Osteoblast (primary cell): ENCODE measurements around the gene PHKG2. TPM values are rescaled to one million over a fixed set of nuclear protein-coding genes. Genes with fewer than 3 reads are reported as not detected.
A peak's percentile ranks its signal among the peaks of the same experiment; 100 is the strongest.

Experiments used
- DNase-seq: peaks from one replicate; pipeline ENCODE4 v3.0.0; 2011; ENCODE audit warnings: low spot score, mixed read lengths; ENCODE audit not compliant: insufficient read length; ENCODE audit errors: missing footprints
- H2AFZ ChIP-seq: 2 replicates; pipeline ENCODE4 v1.6.0; 2011; ENCODE audit warnings: mild to moderate bottlenecking, low read length
- H3K27ac ChIP-seq: 2 replicates; pipeline ENCODE4 v1.5.1; 2011; ENCODE audit warnings: mild to moderate bottlenecking, low read depth, low read length, moderate library complexity
- H3K27me3 ChIP-seq: 2 replicates; pipeline ENCODE4 v1.6.0; 2012; ENCODE audit warnings: mild to moderate bottlenecking, control low read depth, inconsistent platforms, low read length, moderate library complexity; ENCODE audit not compliant: insufficient read depth
- H3K36me3 ChIP-seq: 2 replicates; pipeline ENCODE4 v1.5.1; 2011; ENCODE audit warnings: mild to moderate bottlenecking, low read length, control low read depth, moderate library complexity; ENCODE audit not compliant: insufficient read depth
- H3K4me1 ChIP-seq: 2 replicates; pipeline ENCODE4 v1.5.1; 2011; ENCODE audit warnings: mild to moderate bottlenecking, low read length, control low read depth, moderate library complexity; ENCODE audit not compliant: insufficient read depth
- H3K4me2 ChIP-seq: 2 replicates; pipeline ENCODE4 v1.6.0; 2011; ENCODE audit warnings: mild to moderate bottlenecking, low read length; ENCODE audit not compliant: insufficient read depth
- H3K4me3 ChIP-seq: fragments of 200-600 bp; sonication (generic); 3 replicates; pipeline ENCODE4 v1.5.1; 2012; ENCODE audit warnings: mild to moderate bottlenecking, low read length, inconsistent platforms; ENCODE audit not compliant: insufficient read depth
- H3K79me2 ChIP-seq: 2 replicates; pipeline ENCODE4 v1.6.0; 2012; ENCODE audit warnings: mild to moderate bottlenecking, low read length, control low read depth, inconsistent platforms; ENCODE audit not compliant: insufficient read depth
- H3K9me3 ChIP-seq: 2 replicates; pipeline ENCODE4 v1.5.1; 2011; ENCODE audit warnings: low read depth, low read length, control low read depth
- H4K20me1 ChIP-seq: 2 replicates; pipeline ENCODE4 v1.6.0; 2012; ENCODE audit warnings: mild to moderate bottlenecking, low read length, control low read depth; ENCODE audit not compliant: insufficient read depth
- CTCF ChIP-seq: IDR thresholded peaks from 2 replicates; pipeline ENCODE4 v1.5.1; 2011; ENCODE audit warnings: mild to moderate bottlenecking, low read depth, low read length, moderate library complexity; ENCODE audit errors: extremely low read depth
- total RNA-seq: library from RNA; depleted of rRNA; stranded (reverse); fragments of >200 nt; gene quantifications from 2 replicates; pipeline ENCODE4 v1.2.3, GENCODE V29; 2012

The PHKG2 gene
- total RNA-seq, 1 donor, result 25.0 TPM

DNA sequence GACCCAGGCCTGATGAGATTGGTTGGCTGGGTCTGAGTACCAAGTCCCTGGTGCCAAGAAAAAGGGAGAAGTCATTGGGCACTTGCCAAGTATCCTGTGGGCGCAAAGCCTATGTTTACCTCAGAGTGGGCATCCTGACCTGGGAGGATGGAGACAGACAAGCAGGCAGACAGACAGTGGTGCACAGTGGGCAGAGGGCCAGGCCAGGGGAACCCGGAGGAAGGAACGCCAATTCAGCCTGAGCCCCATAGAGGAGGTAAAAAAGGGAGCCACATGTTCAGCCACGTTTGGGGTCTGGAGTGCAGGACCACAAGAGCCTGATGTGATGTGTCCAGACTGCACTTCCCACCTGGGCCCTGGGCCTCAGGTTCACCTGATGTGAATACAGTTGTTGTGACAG, 5.4 kb downstream of the PHKG2 start:
- Histone ChIP-seq H3K27me3 (no peaks in the 10 kb centered on the region), H3K4me2 (no peak overlapping the region), H3K79me2 (peaks cover 21% of the 10 kb centered on the region), H3K36me3 (peaks cover 39% of the 10 kb centered on the region), H2AFZ (no peak overlapping the region), H3K4me1 (no peaks in the 10 kb centered on the region), H3K9me3 (no peaks in the 10 kb centered on the region), H3K4me3 (no peak overlapping the region), H3K27ac (no peak overlapping the region), H4K20me1 (peaks cover 3% of the 10 kb centered on the region)
- TF ChIP-seq CTCF, result no peak
- peak; percentile 25 for DNase-seq

DNA sequence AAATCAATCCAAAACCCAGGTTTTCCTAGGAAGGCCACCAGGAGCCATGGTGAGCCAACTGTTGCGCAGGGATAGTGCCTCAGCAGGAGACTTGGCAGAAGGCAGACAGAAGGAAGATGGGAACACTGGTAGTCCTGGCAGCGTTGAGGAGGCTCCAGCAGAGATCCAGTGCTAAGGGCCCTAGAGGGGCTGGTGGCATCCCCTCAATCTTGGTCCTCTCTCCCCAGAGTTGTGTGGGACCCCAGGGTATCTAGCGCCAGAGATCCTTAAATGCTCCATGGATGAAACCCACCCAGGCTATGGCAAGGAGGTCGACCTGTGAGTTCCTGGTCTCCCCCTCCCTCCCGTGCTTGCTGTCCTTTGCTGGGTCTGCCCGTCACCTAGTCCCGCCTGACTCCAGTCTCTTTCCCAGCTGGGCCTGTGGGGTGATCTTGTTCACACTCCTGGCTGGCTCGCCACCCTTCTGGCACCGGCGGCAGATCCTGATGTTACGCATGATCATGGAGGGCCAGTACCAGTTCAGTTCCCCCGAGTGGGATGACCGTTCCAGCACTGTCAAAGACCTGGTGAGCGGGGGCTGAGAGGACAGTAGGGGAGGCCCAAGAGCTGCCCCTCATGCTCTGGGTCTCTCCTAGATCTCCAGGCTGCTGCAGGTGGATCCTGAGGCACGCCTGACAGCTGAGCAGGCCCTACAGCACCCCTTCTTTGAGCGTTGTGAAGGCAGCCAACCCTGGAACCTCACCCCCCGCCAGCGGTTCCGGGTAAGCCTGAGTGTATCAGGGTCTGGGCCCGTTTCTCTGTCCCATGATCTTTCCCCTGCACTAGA, 7.9 kb downstream of the PHKG2 start:
- Histone ChIP-seq H3K27me3 (no peaks in the 10 kb centered on the region), H4K20me1 (no peaks in the 10 kb centered on the region), H3K27ac (no peak overlapping the region), H2AFZ (no peak overlapping the region), H3K9me3 (no peaks in the 10 kb centered on the region), H3K4me1 (peaks cover 7% of the 10 kb centered on the region), H3K4me3 (no peak overlapping the region), H3K79me2 (no peaks in the 10 kb centered on the region), H3K36me3 (peaks cover 34% of the 10 kb centered on the region), H3K4me2 (no peak overlapping the region)
- no peak for TF ChIP-seq CTCF
- DNase-seq, result peak; percentile 52

DNA sequence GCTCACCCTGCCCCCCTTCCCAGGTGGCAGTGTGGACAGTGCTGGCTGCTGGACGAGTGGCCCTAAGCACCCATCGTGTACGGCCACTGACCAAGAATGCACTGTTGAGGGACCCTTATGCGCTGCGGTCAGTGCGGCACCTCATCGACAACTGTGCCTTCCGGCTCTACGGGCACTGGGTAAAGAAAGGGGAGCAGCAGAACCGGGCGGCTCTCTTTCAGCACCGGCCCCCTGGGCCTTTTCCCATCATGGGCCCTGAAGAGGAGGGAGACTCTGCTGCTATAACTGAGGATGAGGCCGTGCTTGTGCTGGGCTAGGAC, 8.5 kb downstream of the PHKG2 start:
- H3K79me2 ChIP-seq, result no peaks in the 10 kb centered on the region
- no peaks in the 10 kb centered on the region for H4K20me1 ChIP-seq
- no peaks in the 10 kb centered on the region for H3K9me3 ChIP-seq
- peaks cover 9% of the 10 kb centered on the region for H3K4me1 ChIP-seq
- H3K36me3 ChIP-seq, result peaks cover 29% of the 10 kb centered on the region
- H3K27me3 ChIP-seq, result no peaks in the 10 kb centered on the region
- no peak overlapping the region for H2AFZ ChIP-seq
- no peak for DNase-seq
- TF ChIP-seq CTCF, result no peak
- no peak overlapping the region for H3K4me2 ChIP-seq
- H3K4me3 ChIP-seq, result no peak overlapping the region
- H3K27ac ChIP-seq, result no peak overlapping the region

GRCh38 chr16:30757316-30757715, 9.1 kb downstream of the PHKG2 start:
- Histone ChIP-seq H2AFZ (no peak overlapping the region), H3K4me3 (no peak overlapping the region), H3K4me2 (no peak overlapping the region), H3K9me3 (no peaks in the 10 kb centered on the region), H3K36me3 (peaks cover 29% of the 10 kb centered on the region), H3K27me3 (no peaks in the 10 kb centered on the region), H4K20me1 (no peaks in the 10 kb centered on the region), H3K79me2 (peaks cover 2% of the 10 kb centered on the region), H3K4me1 (peaks cover 9% of the 10 kb centered on the region), H3K27ac (no peak overlapping the region)
- peak; percentile 27 for DNase-seq
- TF ChIP-seq CTCF, result no peak
